Mucosa of descending colon (tissue), 3 donors: ENCODE measurements around the gene KRTAP4-4. TPM values are rescaled to one million over a fixed set of nuclear protein-coding genes. Genes with fewer than 3 reads are reported as not detected.
"Not testable (repeated sequence)": the region's sequence is repeated elsewhere in the genome, so short reads cannot be mapped to it uniquely, and the experiment has no call there.

Experiments
- ATAC-seq: fragments of 200-7000 bp; cut with Tn5 transposase; one replicate; pipeline ENCODE4 v1.9.1; 2020; ENCODE audit warnings: mild to moderate bottlenecking, moderate library complexity
- DNase-seq, 3 donors: peaks; one replicate each; pipeline ENCODE4 v3.0.0-alpha.2; 2020
- H3K36me3 ChIP-seq: fragments of 200-600 bp; one replicate; pipeline ENCODE4 v1.8.0; 2021; ENCODE audit warnings: low read depth, mild to moderate bottlenecking
- H3K4me1 ChIP-seq: fragments of 200-600 bp; one replicate; pipeline ENCODE4 v1.8.0; 2021; ENCODE audit warnings: low read depth, mild to moderate bottlenecking
- H3K4me3 ChIP-seq: fragments of 200-600 bp; one replicate; pipeline ENCODE4 v1.8.0; 2021; ENCODE audit warnings: mild to moderate bottlenecking
- H3K9me3 ChIP-seq: fragments of 200-600 bp; one replicate; pipeline ENCODE4 v1.8.0; 2021; ENCODE audit warnings: mild to moderate bottlenecking
- CTCF ChIP-seq: fragments of 200-600 bp; IDR thresholded peaks from one replicate; pipeline ENCODE4 v1.8.0; 2022; ENCODE audit warnings: antibody characterized with exemption, mild to moderate bottlenecking
- intact Hi-C, 2 donors: fragments of 100-400 bp; cut with DNase I in 1 of 2; cut with micrococcal nuclease in 1 of 2; formaldehyde crosslinking; loops; one replicate each; pipeline versions ENCODE4 v1.11.0 to v1.11.1; 2022; cut with DNase I, micrococcal nuclease
- total RNA-seq, 3 donors: library from RNA; stranded (reverse); fragmentation: NEBNext Ultra II Directional in 2 of 3; extraction: Animal tissue kit (Norgen Biotek cat#: 25700) in 2 of 3; gene quantifications; one replicate each; pipeline versions ENCODE4 v1.2.1 to v1.2.4, GENCODE V29; 2021 to 2023
- donor health status: DM: no; HTN: no; CAD: no; lungs with moderate emphysema.
- donor health status: DM: no; HTN: no; CAD: no.
- donor health status: DM: no; HTN: yes; CAD: no.

KRTAP4-4 gene
- total RNA-seq, 3 donors from 2014 or later = not detected

DNA sequence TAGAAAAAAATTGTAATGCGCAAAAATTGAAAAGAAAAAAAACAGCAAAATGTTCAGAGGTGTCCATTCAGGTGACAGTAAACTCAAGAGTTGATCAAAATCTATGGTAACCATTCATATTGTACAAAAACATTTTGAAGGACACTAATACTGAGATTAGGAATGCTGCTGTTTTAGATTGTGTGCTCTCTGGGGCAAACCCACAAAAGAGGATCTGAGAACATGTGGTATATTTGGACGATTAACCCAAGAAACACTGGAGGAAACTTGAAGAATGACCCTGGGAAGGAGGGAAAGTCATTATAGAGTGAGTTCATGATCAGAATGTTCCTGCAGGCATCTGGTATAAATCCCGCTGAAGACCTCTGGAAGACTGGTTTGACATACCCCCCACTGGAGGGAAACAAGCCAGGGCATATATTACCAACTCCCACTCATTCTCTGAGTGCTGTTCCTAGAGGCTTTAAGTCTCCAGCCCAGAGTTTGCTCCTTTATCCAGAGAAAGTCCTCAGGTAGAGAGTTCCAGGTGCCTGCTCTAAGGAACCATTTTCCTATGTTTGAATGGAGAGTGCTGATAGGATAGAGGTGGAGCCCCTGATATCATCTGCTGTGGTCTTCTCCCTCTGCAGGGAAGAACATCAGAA is 16.3 kb upstream of the KRTAP4-4 start:
- Histone ChIP-seq H3K36me3 (no peaks in the 10 kb centered on the region), H3K9me3 (no peaks in the 10 kb centered on the region), H3K4me1 (no peaks in the 10 kb centered on the region), H3K4me3 (no peak overlapping the region)
- ATAC-seq (no peak), DNase-seq (no peak)
- no peak for TF ChIP-seq CTCF
- intact Hi-C loops = no loop called here

DNA sequence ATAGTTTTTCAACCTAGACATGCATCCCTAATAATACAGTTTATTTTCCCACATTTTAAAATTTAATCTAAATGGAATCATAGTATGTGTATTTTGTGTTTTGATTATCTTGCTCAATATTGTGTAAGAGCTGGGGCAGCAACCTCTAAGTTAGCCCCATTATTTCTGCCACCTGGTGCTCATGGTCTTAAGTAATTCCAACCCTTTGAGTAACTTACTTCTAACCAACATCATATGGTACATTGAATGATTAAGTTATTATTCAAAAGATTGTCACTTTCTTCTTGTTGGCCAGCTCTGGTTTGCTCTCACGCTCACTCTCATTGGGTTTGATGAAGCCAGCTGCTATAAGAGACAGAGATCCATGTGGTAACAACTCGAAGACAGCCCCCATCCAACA is 11.3 kb upstream of the KRTAP4-4 start:
- ATAC-seq = no peak
- H3K4me1 ChIP-seq = no peaks in the 10 kb centered on the region

GRCh38 chr17:41168121-41168520 is 7.6 kb upstream of the KRTAP4-4 start, which contains the start of gene KRTAP4-3:
Gene KRTAP4-3 (minus strand): TSS chr17:41168221. CDS start chr17:41168172, 49 bp downstream.
- intact Hi-C loops = no loop called here

More for the DNA sequence above, 11.3 kb upstream of the KRTAP4-4 start:
- no peak for DNase-seq
- no peaks in the 10 kb centered on the region for H3K36me3 ChIP-seq
- TF ChIP-seq CTCF = no peak
- intact Hi-C loops = no loop called here
- no peak overlapping the region for H3K4me3 ChIP-seq
- H3K9me3 ChIP-seq = no peaks in the 10 kb centered on the region

DNA sequence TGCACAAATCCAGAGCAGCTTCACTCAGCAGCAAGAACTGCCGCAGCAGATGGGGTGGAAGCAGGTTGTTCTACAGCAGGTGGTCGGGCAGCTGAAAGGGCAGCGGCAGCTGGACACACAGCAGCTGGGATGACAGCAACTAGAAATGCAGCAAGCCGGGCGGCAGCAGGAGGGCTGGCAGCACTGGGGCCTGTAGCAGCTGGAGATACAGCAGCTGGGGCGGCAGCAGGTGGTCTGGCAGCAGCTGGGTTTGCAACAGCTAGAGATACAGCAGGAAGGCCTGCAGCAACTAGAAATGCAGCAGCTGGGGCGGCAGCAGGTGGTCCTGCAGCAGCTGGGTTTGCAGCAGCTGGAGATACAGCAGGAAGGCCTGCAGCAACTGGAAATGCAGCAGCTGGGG is 7.0 kb upstream of the KRTAP4-4 start:
- no peak for TF ChIP-seq CTCF
- Histone ChIP-seq H3K4me3 (no peak overlapping the region), H3K9me3 (no peaks in the 10 kb centered on the region), H3K4me1 (no peaks in the 10 kb centered on the region), H3K36me3 (no peaks in the 10 kb centered on the region)
- no peak for DNase-seq
- intact Hi-C loops = no loop called here
- no peak for ATAC-seq

More at GRCh38 chr17:41168121-41168520, 7.6 kb upstream of the KRTAP4-4 start, which contains the start of gene KRTAP4-3:
- Histone ChIP-seq H3K9me3 (no peaks in the 10 kb centered on the region), H3K4me3 (no peak within 1 kb of the TSS), H3K4me1 (no peaks in the 10 kb centered on the region), H3K36me3 (no peaks in the 10 kb centered on the region)
- DNase-seq (no peak), ATAC-seq (no peak)
- no peak for TF ChIP-seq CTCF

DNA sequence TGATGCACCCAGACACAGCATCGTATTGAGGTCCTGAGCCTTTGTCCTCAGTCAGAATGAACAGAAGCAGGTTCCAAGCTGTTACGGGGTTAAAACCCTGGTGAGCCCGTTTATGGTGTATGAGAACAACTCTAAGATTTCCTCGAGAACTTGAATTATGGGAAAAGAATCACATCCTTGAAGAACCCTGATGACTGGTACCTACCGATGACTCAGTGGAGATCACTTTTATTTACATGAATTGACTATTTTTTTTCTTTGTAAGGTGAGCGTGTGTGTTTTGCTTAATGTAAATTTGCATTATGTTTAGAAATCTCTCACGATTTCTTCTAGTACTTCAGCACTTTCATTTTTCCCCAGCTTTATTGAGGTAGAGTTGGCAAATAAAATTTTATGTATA is 3.3 kb upstream of the KRTAP4-4 start:
- Histone ChIP-seq H3K9me3 (no peaks in the 10 kb centered on the region), H3K36me3 (no peaks in the 10 kb centered on the region), H3K4me1 (no peaks in the 10 kb centered on the region), H3K4me3 (no peak overlapping the region)
- DNase-seq = no peak
- no peak for TF ChIP-seq CTCF
- intact Hi-C loops = no loop called here
- ATAC-seq = no peak

DNA sequence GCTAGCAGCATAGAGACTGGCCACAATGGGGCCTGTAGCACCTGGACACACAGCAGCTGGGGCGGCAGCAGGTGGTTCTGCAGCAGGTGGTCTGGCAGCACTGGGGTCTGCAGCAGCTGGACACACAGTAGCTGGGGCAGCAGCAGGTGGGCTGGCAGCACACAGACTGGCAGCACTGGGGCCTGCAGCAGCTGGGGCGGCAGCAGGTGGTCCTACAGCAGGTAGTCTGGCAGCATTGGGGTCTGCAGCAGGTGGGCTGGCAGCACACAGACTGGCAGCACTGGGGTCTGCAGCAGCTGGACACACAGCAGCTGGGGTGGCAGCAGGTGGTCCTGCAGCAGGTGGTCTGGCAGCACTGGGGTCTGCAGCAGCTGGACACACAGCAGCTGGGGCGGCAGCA is 358 bp downstream of the KRTAP4-4 start:
- DNase-seq, H3K9me3 ChIP-seq, ATAC-seq, intact Hi-C loops, H3K4me3 ChIP-seq, H3K4me1 ChIP-seq, H3K36me3 ChIP-seq: not testable (repeated sequence)
